Endodermal cell (in vitro differentiated cells): ENCODE measurements around the gene TNFRSF8. TPM values are rescaled to one million over a fixed set of nuclear protein-coding genes. Genes with fewer than 3 reads are reported as not detected.

Experiments
- DNase-seq: peaks from one replicate; pipeline ENCODE4 v3.0.0-alpha.2; 2017
- H3K27ac ChIP-seq: 2 replicates; pipeline ENCODE4 v1.5.1; 2013; ENCODE audit warnings: mild to moderate bottlenecking, low read depth, low read length, moderate library complexity
- H3K27me3 ChIP-seq: 2 replicates; pipeline ENCODE4 v1.6.1; 2013; ENCODE audit warnings: mild to moderate bottlenecking, low read length, moderate library complexity; ENCODE audit not compliant: insufficient read depth, control insufficient read depth, poor library complexity, severe bottlenecking
- H3K36me3 ChIP-seq: 2 replicates; pipeline ENCODE4 v1.7.0; 2013; ENCODE audit warnings: mild to moderate bottlenecking, low read length, moderate library complexity; ENCODE audit not compliant: control insufficient read depth, insufficient read depth
- H3K4me1 ChIP-seq: one replicate; pipeline ENCODE4 v1.7.0; 2013; ENCODE audit warnings: low read length; ENCODE audit not compliant: control insufficient read depth, insufficient read depth
- H3K4me3 ChIP-seq: 2 replicates; pipeline ENCODE4 v1.5.1; 2013; ENCODE audit warnings: mild to moderate bottlenecking, low read length, moderate library complexity
- H3K9ac ChIP-seq: 2 replicates; pipeline ENCODE4 v1.6.1; 2013; ENCODE audit warnings: mild to moderate bottlenecking, low read length, moderate library complexity; ENCODE audit not compliant: poor library complexity, severe bottlenecking; ENCODE audit errors: extremely low read depth
- H3K9me3 ChIP-seq: 2 replicates; pipeline ENCODE4 v1.6.1; 2013; ENCODE audit warnings: mild to moderate bottlenecking, low read length, moderate library complexity; ENCODE audit not compliant: control insufficient read depth
- H3K27ac Mint-ChIP-seq: 2 replicates; pipeline ENCODE4 v1.8.0; 2020; ENCODE audit warnings: mixed read lengths
- H3K27me3 Mint-ChIP-seq: 2 replicates; pipeline ENCODE4 v1.8.0; 2021; ENCODE audit warnings: mild to moderate bottlenecking, mixed read lengths; ENCODE audit not compliant: insufficient read depth
- H3K36me3 Mint-ChIP-seq: 2 replicates; pipeline ENCODE4 v1.8.0; 2020; ENCODE audit warnings: low read depth, mixed read lengths
- H3K4me1 Mint-ChIP-seq: 2 replicates; pipeline ENCODE4 v1.8.0; 2020; ENCODE audit warnings: mixed read lengths
- H3K4me3 Mint-ChIP-seq: 2 replicates; pipeline ENCODE4 v1.8.0; 2020; ENCODE audit warnings: mild to moderate bottlenecking, moderate library complexity, mixed read lengths
- H3K9me3 Mint-ChIP-seq: 2 replicates; pipeline ENCODE4 v1.8.0; 2020; ENCODE audit warnings: mild to moderate bottlenecking, mixed read lengths
- CTCF ChIP-seq: fragments of 200-600 bp; sonication (generic); conservative IDR thresholded peaks from 2 replicates; pipeline ENCODE4 v1.5.0; 2021; ENCODE audit warnings: antibody characterized with exemption, mild to moderate bottlenecking
- WGBS, 2 experiments: methylation state at CpG; one replicate each; pipeline versions ENCODE4 v1.1.5 to v1.1.7; 2013; ENCODE audit warnings: missing lambda C conversion rate in 2 of 2, mixed read lengths in 1 of 2; ENCODE audit not compliant: insufficient coverage in 1 of 2, insufficient read length in 1 of 2; 5-methylcytosine and 5-hydroxymethylcytosine counted together
- total RNA-seq, 2 donors: library from RNA; stranded (reverse); fragmentation: NEBNext Ultra II Directional in 1 of 2; extraction: Animal tissue kit (Norgen Biotek cat#: 25700) in 1 of 2; gene quantifications; 2 replicates in 1 of 2; 3 replicates in 1 of 2; pipeline ENCODE4 v1.2.1, GENCODE V29; 2021

The TNFRSF8 gene
- total RNA-seq, 2 donors from 2014 or later = 0.69 to 2.3 TPM

GRCh38 chr1:12134716-12135115, 71.6 kb downstream of the TNFRSF8 start:
- no peaks in the 10 kb centered on the region for H3K36me3 Mint-ChIP-seq
- H3K27ac ChIP-seq = no peak overlapping the region
- 86 to 89% methylated on average over 6 to 10 of the region's 10 CpGs for WGBS, 2 experiments
- no peak for TF ChIP-seq CTCF
- H3K27me3 Mint-ChIP-seq = no peaks in the 10 kb centered on the region
- H3K9me3 Mint-ChIP-seq = no peaks in the 10 kb centered on the region
- no peak for DNase-seq
- no peaks in the 10 kb centered on the region for H3K9me3 ChIP-seq
- H3K4me1 Mint-ChIP-seq = peaks cover 2% of the 10 kb centered on the region
- no peak overlapping the region for H3K4me3 Mint-ChIP-seq
- H3K4me1 ChIP-seq = no peaks in the 10 kb centered on the region
- no peak overlapping the region for H3K9ac ChIP-seq
- H3K27ac Mint-ChIP-seq = no peak overlapping the region
- no peaks in the 10 kb centered on the region for H3K36me3 ChIP-seq
- no peak overlapping the region for H3K4me3 ChIP-seq
- no peaks in the 10 kb centered on the region for H3K27me3 ChIP-seq

DNA sequence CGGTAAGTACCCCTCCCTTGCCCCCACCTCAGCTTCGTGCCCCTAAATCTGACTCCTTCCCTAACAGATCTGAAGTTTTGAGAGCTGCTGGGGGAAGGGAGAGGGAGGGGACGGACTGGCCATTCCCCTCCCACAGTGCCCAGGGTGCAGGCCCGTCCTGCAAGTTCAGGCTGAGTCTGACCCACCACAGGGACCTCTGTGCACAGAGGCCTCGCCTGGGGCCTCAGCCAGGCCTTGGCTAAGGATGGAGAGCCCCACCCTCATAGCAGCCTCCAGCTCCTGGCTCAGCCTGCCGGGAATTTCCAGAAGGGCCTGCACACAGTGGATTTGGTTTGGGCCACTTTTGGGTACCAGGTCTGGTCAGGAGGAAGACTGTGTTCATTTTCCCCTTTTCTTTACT, 72.5 kb downstream of the TNFRSF8 start:
- Mint-ChIP-seq H3K36me3 (no peaks in the 10 kb centered on the region), H3K4me1 (peaks cover 1% of the 10 kb centered on the region), H3K27me3 (no peaks in the 10 kb centered on the region), H3K9me3 (no peaks in the 10 kb centered on the region), H3K4me3 (no peak overlapping the region), H3K27ac (no peak overlapping the region)
- H3K4me3 ChIP-seq = no peak overlapping the region
- no peak overlapping the region for H3K9ac ChIP-seq
- no peak overlapping the region for H3K27ac ChIP-seq
- H3K9me3 ChIP-seq = no peaks in the 10 kb centered on the region
- no peaks in the 10 kb centered on the region for H3K4me1 ChIP-seq
- no peaks in the 10 kb centered on the region for H3K36me3 ChIP-seq
- WGBS, 2 experiments = 83% methylated on average over 2 to 6 of the region's 6 CpGs
- no peaks in the 10 kb centered on the region for H3K27me3 ChIP-seq
- DNase-seq = no peak
- TF ChIP-seq CTCF = no peak

DNA sequence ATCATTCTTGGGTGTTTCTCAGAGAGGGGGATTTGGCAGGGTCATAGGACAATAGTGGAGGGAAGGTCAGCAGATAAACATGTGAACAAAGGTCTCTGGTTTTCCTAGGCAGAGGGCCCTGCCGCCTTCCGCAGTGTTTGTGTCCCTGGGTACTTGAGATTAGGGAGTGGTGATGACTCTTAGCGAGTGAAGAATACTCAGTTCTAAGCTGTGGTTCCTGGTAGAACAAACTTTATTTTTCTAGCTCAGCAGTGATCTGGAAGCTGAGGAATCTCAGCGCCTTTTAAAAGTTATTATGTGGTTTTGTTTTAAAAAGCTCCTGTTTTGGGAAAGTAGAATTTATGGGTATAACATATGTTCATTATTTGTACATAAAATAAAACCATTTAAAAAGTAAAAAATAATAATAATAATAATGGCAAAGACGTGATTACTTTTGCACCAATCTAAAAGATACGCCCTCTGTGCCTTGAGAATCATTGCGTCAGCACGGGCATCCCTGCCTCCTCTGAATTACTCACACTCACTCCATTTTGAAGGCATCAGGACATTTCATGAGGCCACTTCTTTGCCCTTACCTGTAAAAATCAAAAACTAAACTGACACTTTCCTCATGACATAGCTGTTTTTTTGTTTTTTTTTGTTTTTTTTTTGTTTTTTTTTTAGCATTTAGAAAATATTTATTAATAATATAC, 74.0 kb downstream of the TNFRSF8 start:
- H3K4me1 ChIP-seq = no peaks in the 10 kb centered on the region
- Mint-ChIP-seq H3K27me3 (no peaks in the 10 kb centered on the region), H3K27ac (no peak overlapping the region), H3K36me3 (no peaks in the 10 kb centered on the region), H3K4me1 (peaks cover 1% of the 10 kb centered on the region), H3K9me3 (no peaks in the 10 kb centered on the region), H3K4me3 (no peak overlapping the region)
- 71 to 92% methylated on average over 6 to 8 of the region's 8 CpGs for WGBS, 2 experiments
- no peak for TF ChIP-seq CTCF
- no peak for DNase-seq
- H3K9ac ChIP-seq = no peak overlapping the region
- no peak overlapping the region for H3K27ac ChIP-seq
- H3K27me3 ChIP-seq = no peaks in the 10 kb centered on the region
- H3K4me3 ChIP-seq = no peak overlapping the region
- no peaks in the 10 kb centered on the region for H3K36me3 ChIP-seq
- no peaks in the 10 kb centered on the region for H3K9me3 ChIP-seq
